ENCODE data around the gene OR4C45. TPM values are rescaled to one million over a fixed set of nuclear protein-coding genes. Genes with fewer than 3 reads are reported as not detected.

The OR4C45 gene
- total RNA-seq, 1 donor from 2014 or later = not detected

Other genes with a start within 250 kb of the OR4C45 start
- not detected for gene OR4C13, start 80.5 kb upstream of the OR4C45 start, total RNA-seq
- gene OR4C12, start 50.3 kb upstream of the OR4C45 start, total RNA-seq = not detected